Thymus (tissue), 2 donors: ENCODE data around the gene WBP1L. TPM values are rescaled to one million over a fixed set of nuclear protein-coding genes. Genes with fewer than 3 reads are reported as not detected.

ENCODE experiments used
- polyA plus RNA-seq: library from polyadenylated mRNA; stranded (reverse); fragments of 200-250 nt; gene quantifications from one replicate; pipeline ENCODE4 v1.2.3, GENCODE V29; 2013
- total RNA-seq: library from RNA; stranded (reverse); fragments of 120-200 nt; gene quantifications from one replicate; pipeline ENCODE4 v1.2.4, GENCODE V29; 2013
- donor health status: healthy.

WBP1L gene
- total and polyA plus RNA-seq, 2 donors: 30.7 to 75.9 TPM

Other genes starting within 250 kb of the WBP1L start
- gene ACTR1A, start 241.2 kb upstream of the WBP1L start, total RNA-seq: 60.2 TPM
- 63.7 TPM for gene ACTR1A, start 241.2 kb upstream of the WBP1L start, polyA plus RNA-seq
- gene SUFU, start 240.0 kb upstream of the WBP1L start, total RNA-seq: 2.6 TPM
- 4.3 TPM for gene SUFU, start 240.0 kb upstream of the WBP1L start, polyA plus RNA-seq
- 21.7 TPM for gene TRIM8, start 99.5 kb upstream of the WBP1L start, total RNA-seq
- gene TRIM8, start 99.5 kb upstream of the WBP1L start, polyA plus RNA-seq: 65.5 TPM
- 4.7 TPM for gene ARL3, start 29.6 kb upstream of the WBP1L start, total RNA-seq
- gene ARL3, start 29.6 kb upstream of the WBP1L start, polyA plus RNA-seq: 8.3 TPM
- gene SFXN2, start 29.3 kb upstream of the WBP1L start, total RNA-seq: 14.9 TPM
- gene SFXN2, start 29.3 kb upstream of the WBP1L start, polyA plus RNA-seq: 10.8 TPM
- 0.14 TPM for gene CYP17A1, start 93.5 kb downstream of the WBP1L start, total RNA-seq
- gene CYP17A1, start 93.5 kb downstream of the WBP1L start, polyA plus RNA-seq: 0.32 TPM
- 18.8 TPM for gene BORCS7, start 110.3 kb downstream of the WBP1L start, total RNA-seq
- 33.5 TPM for gene BORCS7, start 110.3 kb downstream of the WBP1L start, polyA plus RNA-seq
- 5.2 TPM for gene AS3MT, start 125.5 kb downstream of the WBP1L start, total RNA-seq
- gene AS3MT, start 125.5 kb downstream of the WBP1L start, polyA plus RNA-seq: 6.4 TPM
- gene CNNM2, start 174.3 kb downstream of the WBP1L start, total RNA-seq: 1.5 TPM
- gene CNNM2, start 174.3 kb downstream of the WBP1L start, polyA plus RNA-seq: 2.1 TPM